H1 (cell line): ENCODE results near the gene SLC15A3. TPM values are rescaled to one million over a fixed set of nuclear protein-coding genes. Genes with fewer than 3 reads are reported as not detected.

ENCODE experiments used
- CTCF ChIA-PET: fragments of 300-600 bp; sonication (Branson Sonifier 250); formaldehyde crosslinking; loops from one replicate; lab custom pipeline; 2021; ENCODE audit not compliant: partially characterized antibody; lab: Charles Lee
- POLR2A ChIA-PET: fragments of 300-600 bp; sonication (Branson Sonifier 250); formaldehyde crosslinking; loops from one replicate; lab custom pipeline; 2021; ENCODE audit warnings: inconsistent platforms; ENCODE audit not compliant: partially characterized antibody; lab: Charles Lee
- DNase-seq, 2 experiments: peaks; one replicate each; pipeline versions ENCODE4 v3.0.0 to v3.0.0-alpha.2; 2010 to 2022; ENCODE audit warnings: low spot score in 2 of 2, low read depth in 1 of 2, mixed read lengths in 1 of 2
- FAIRE-seq: peaks from 2 replicates; lab custom pipeline; 2011; peaks lifted over from hg19 to GRCh38; lab: Jason Lieb, UNC
- H2AFZ ChIP-seq: 2 replicates; pipeline ENCODE4 v1.8.1; 2012; ENCODE audit warnings: low read length, inconsistent platforms
- H2AK5ac ChIP-seq: 2 replicates; pipeline ENCODE4 v1.6.1; 2013; ENCODE audit warnings: low read depth, low read length
- H2BK120ac ChIP-seq: replicated peaks from 2 replicates; pipeline ENCODE3; 2013; ENCODE audit warnings: low read depth, low read length, inconsistent platforms
- H2BK12ac ChIP-seq: 2 replicates; pipeline ENCODE4 v1.6.1; 2013; ENCODE audit warnings: low read depth, low read length
- H2BK15ac ChIP-seq: 2 replicates; pipeline ENCODE4 v1.6.1; 2013; ENCODE audit warnings: low read length
- H2BK20ac ChIP-seq: 2 replicates; pipeline ENCODE4 v1.6.1; 2013; ENCODE audit warnings: low read length
- H2BK5ac ChIP-seq: 2 replicates; pipeline ENCODE4 v1.6.1; 2013; ENCODE audit warnings: low read depth, low read length
- H3K14ac ChIP-seq: 2 replicates; pipeline ENCODE4 v1.6.1; 2013; ENCODE audit warnings: inconsistent platforms; ENCODE audit not compliant: insufficient read length
- H3K18ac ChIP-seq: 2 replicates; pipeline ENCODE4 v1.6.1; 2013; ENCODE audit warnings: low read length; ENCODE audit errors: extremely low read depth
- H3K23ac ChIP-seq: 2 replicates; pipeline ENCODE4 v1.6.1; 2013; ENCODE audit warnings: inconsistent platforms; ENCODE audit not compliant: insufficient read length
- H3K23me2 ChIP-seq: 2 replicates; pipeline ENCODE4 v1.6.1; 2013; ENCODE audit warnings: low read depth, low read length
- H3K27ac ChIP-seq: 2 replicates; pipeline ENCODE4 v1.6.1; 2011; ENCODE audit warnings: low read depth, low read length, inconsistent platforms
- H3K27me3 ChIP-seq, 4 experiments: replicated peaks in 1 of 4; 1 replicate in 1 of 4; 2 replicates in 3 of 4; pipeline versions ENCODE4 v1.6.1 to v1.8.1; 2011 to 2013; ENCODE audit warnings: low read length in 3 of 4, mild to moderate bottlenecking in 3 of 4, inconsistent platforms in 2 of 4, mixed read lengths in 2 of 4, moderate library complexity in 1 of 4; ENCODE audit not compliant: control insufficient read depth in 3 of 4, insufficient read depth in 3 of 4; ENCODE audit errors: extremely low read depth in 1 of 4
- H3K36me3 ChIP-seq, 4 experiments: 2 replicates each; pipeline versions ENCODE4 v1.6.1 to v1.8.1; 2011 to 2013; ENCODE audit warnings: mild to moderate bottlenecking in 4 of 4, low read length in 3 of 4, moderate library complexity in 2 of 4, control low read depth in 1 of 4, inconsistent platforms in 1 of 4; ENCODE audit not compliant: insufficient read depth in 4 of 4, control insufficient read depth in 2 of 4
- H3K4ac ChIP-seq: replicated peaks from 2 replicates; pipeline ENCODE3; 2013; ENCODE audit warnings: low read length, low read depth, mixed read lengths, inconsistent platforms; ENCODE audit not compliant: insufficient read length
- H3K4me1 ChIP-seq, 4 experiments: replicated peaks in 1 of 4; 1 replicate in 1 of 4; 2 replicates in 3 of 4; pipeline versions ENCODE4 v1.6.1 to v1.8.1; 2011 to 2013; ENCODE audit warnings: low read length in 3 of 4, inconsistent platforms in 2 of 4, mixed read lengths in 1 of 4; ENCODE audit not compliant: insufficient read depth in 4 of 4, control insufficient read depth in 3 of 4
- H3K4me2 ChIP-seq, 2 experiments: 2 replicates each; pipeline versions ENCODE4 v1.6.1 to v1.8.1; 2011 to 2013; ENCODE audit warnings: low read depth in 2 of 2, low read length in 2 of 2, control low read depth in 1 of 2, inconsistent platforms in 1 of 2, mild to moderate bottlenecking in 1 of 2; ENCODE audit not compliant: insufficient read depth in 1 of 2
- H3K4me3 ChIP-seq, 4 experiments: fragments of 200-600, 300-600 bp in 1 of 4; sonication (generic), shearing (Covaris generic), sonication (Bioruptor Twin) in 1 of 4; 2 replicates each; pipeline versions ENCODE4 v1.5.1 to v1.8.1; 2011 to 2016; ENCODE audit warnings: low read length in 4 of 4, low read depth in 3 of 4, control low read depth in 2 of 4, inconsistent platforms in 2 of 4, mild to moderate bottlenecking in 2 of 4, mixed read lengths in 1 of 4, moderate library complexity in 1 of 4; ENCODE audit not compliant: insufficient read depth in 2 of 4; ENCODE audit errors: extremely low read depth in 1 of 4
- H3K56ac ChIP-seq: replicated peaks from 2 replicates; pipeline ENCODE3; 2013; ENCODE audit warnings: low read depth, mild to moderate bottlenecking, mixed read lengths, low read length, inconsistent platforms; ENCODE audit not compliant: insufficient read length
- H3K79me1 ChIP-seq: 2 replicates; pipeline ENCODE4 v1.6.1; 2013; ENCODE audit warnings: low read depth, low read length, control low read depth
- H3K79me2 ChIP-seq, 2 experiments: 2 replicates each; pipeline versions ENCODE4 v1.6.1 to v1.8.1; 2012 to 2013; ENCODE audit warnings: low read length in 2 of 2, mild to moderate bottlenecking in 2 of 2, inconsistent platforms in 1 of 2; ENCODE audit not compliant: insufficient read depth in 2 of 2, control insufficient read depth in 1 of 2
- H3K9ac ChIP-seq, 4 experiments: replicated peaks in 1 of 4; 1 replicate in 1 of 4; 2 replicates in 3 of 4; pipeline versions ENCODE4 v1.6.1 to v1.8.1; 2011 to 2013; ENCODE audit warnings: low read depth in 3 of 4, low read length in 3 of 4, control low read depth in 2 of 4, mild to moderate bottlenecking in 2 of 4, moderate library complexity in 2 of 4, inconsistent platforms in 1 of 4; ENCODE audit errors: extremely low read depth in 1 of 4
- H3K9me3 ChIP-seq, 2 experiments: 2 replicates each; pipeline versions ENCODE4 v1.6.1 to v1.8.1; 2012 to 2013; ENCODE audit warnings: mild to moderate bottlenecking in 2 of 2, moderate library complexity in 2 of 2, control low read depth in 1 of 2, inconsistent platforms in 1 of 2, low read depth in 1 of 2, low read length in 1 of 2, mixed read lengths in 1 of 2; ENCODE audit not compliant: insufficient read depth in 2 of 2
- H4K20me1 ChIP-seq, 2 experiments: replicated peaks in 1 of 2; 2 replicates each; pipeline versions ENCODE3 to v1.8.1; 2011 to 2013; ENCODE audit warnings: inconsistent platforms in 2 of 2, low read length in 2 of 2, mild to moderate bottlenecking in 1 of 2; ENCODE audit not compliant: insufficient read depth in 2 of 2, control insufficient read depth in 1 of 2
- H4K5ac ChIP-seq: 2 replicates; pipeline ENCODE4 v1.6.1; 2013; ENCODE audit warnings: low read length, low read depth, mixed read lengths, inconsistent platforms; ENCODE audit not compliant: insufficient read length
- H4K8ac ChIP-seq: 2 replicates; pipeline ENCODE4 v1.8.0; 2013; ENCODE audit warnings: mild to moderate bottlenecking, moderate library complexity, low read length, inconsistent platforms; ENCODE audit not compliant: insufficient read depth; ENCODE audit errors: extremely low read depth
- H4K91ac ChIP-seq: replicated peaks from 2 replicates; pipeline ENCODE3; 2013; ENCODE audit warnings: low read length, mixed read lengths, inconsistent platforms; ENCODE audit not compliant: insufficient read length
- KDM1A ChIP-seq: fragments of 200-600, 300-600 bp; sonication (generic); IDR thresholded peaks from 2 replicates; pipeline ENCODE4 v1.7.1; 2016; ENCODE audit warnings: mild to moderate bottlenecking, low read length, borderline replicate concordance
- NANOG ChIP-seq: IDR thresholded peaks from 2 replicates; pipeline ENCODE4 v1.6.1; 2011; ENCODE audit warnings: low read length, low read depth, mild to moderate bottlenecking, inconsistent platforms; ENCODE audit not compliant: insufficient read depth, poor library complexity, severe bottlenecking
- PHF8 ChIP-seq: fragments of 200-600 bp; sonication (generic); conservative IDR thresholded peaks from 2 replicates; pipeline ENCODE4 v1.7.1; 2012; ENCODE audit warnings: low read depth, mild to moderate bottlenecking, inconsistent platforms, low read length, moderate library complexity
- RAD21 ChIP-seq, 2 experiments: IDR thresholded peaks in 1 of 2; conservative IDR thresholded peaks in 1 of 2; 2 replicates each; pipeline ENCODE4 v1.6.1; 2011; ENCODE audit warnings: low read depth in 2 of 2, low read length in 2 of 2, improper control_type of control experiment in 1 of 2, inconsistent platforms in 1 of 2, mild to moderate bottlenecking in 1 of 2, moderate library complexity in 1 of 2
- SP2 ChIP-seq: IDR thresholded peaks from 2 replicates; pipeline ENCODE4 v1.6.1; 2012; ENCODE audit warnings: mild to moderate bottlenecking, low read length, inconsistent platforms
- SP4 ChIP-seq: IDR thresholded peaks from 2 replicates; pipeline ENCODE4 v1.6.1; 2012; ENCODE audit warnings: low read length, inconsistent platforms
- SRF ChIP-seq: IDR thresholded peaks from 2 replicates; pipeline ENCODE4 v1.6.1; 2011; ENCODE audit warnings: mild to moderate bottlenecking, low read depth, low read length, moderate library complexity
- TAF7 ChIP-seq: optimal IDR thresholded peaks from 2 replicates; pipeline ENCODE3; 2011; ENCODE audit warnings: low read depth, mild to moderate bottlenecking, inconsistent platforms, low read length, moderate library complexity, borderline replicate concordance
- TCF12 ChIP-seq: IDR thresholded peaks from 2 replicates; pipeline ENCODE4 v1.6.1; 2011; ENCODE audit warnings: low read depth, mild to moderate bottlenecking, low read length
- TEAD4 ChIP-seq: IDR thresholded peaks from 2 replicates; pipeline ENCODE4 v1.6.1; 2012; ENCODE audit warnings: low read depth, low read length, inconsistent platforms, mixed read lengths
- YY1 ChIP-seq: IDR thresholded peaks from 2 replicates; pipeline ENCODE4 v1.6.1; 2011; ENCODE audit warnings: low read depth, mild to moderate bottlenecking, low read length
- ZNF274 ChIP-seq: IDR thresholded peaks from 2 replicates; pipeline ENCODE4 v1.7.0; 2012; ENCODE audit warnings: low read length, borderline replicate concordance; ENCODE audit errors: extremely low read depth
- WGBS, 2 experiments: shearing (Covaris generic) in 1 of 2; methylation state at CpG; one replicate each; pipeline versions ENCODE4 v1.1.6 to v1.1.7; 2013 to 2015; ENCODE audit warnings: low lambda C conversion rate in 2 of 2, mixed read lengths in 2 of 2, inconsistent platforms in 1 of 2, low coverage in 1 of 2, missing lambda C conversion rate in 1 of 2; ENCODE audit not compliant: insufficient replicate concordance in 2 of 2, insufficient coverage in 1 of 2, insufficient read length in 1 of 2; ENCODE audit errors: extremely low coverage in 1 of 2, missing lambda C conversion rate in 1 of 2; 5-methylcytosine and 5-hydroxymethylcytosine counted together
- polyA plus RNA-seq, 7 experiments: library from polyadenylated mRNA; depleted of rRNA in 3 of 7; stranded (reverse) in 5 of 7; unstranded in 2 of 7; fragments of >200 nt in 5 of 7; fragments of 200-250 nt in 2 of 7; gene quantifications; 1 replicate in 5 of 7; 2 replicates in 1 of 7; 4 replicates in 1 of 7; pipeline versions ENCODE4 v1.2.1 to v1.2.3, GENCODE V29; 2011 to 2013; ENCODE audit warnings: missing spikeins in 2 of 7, mixed read lengths in 2 of 7
- total RNA-seq: library from RNA; stranded (reverse); fragmentation: NEBNext Ultra II Directional; extraction: Animal tissue kit (Norgen Biotek cat#: 25700); gene quantifications from 2 replicates; pipeline ENCODE4 v1.2.1, GENCODE V29; 2021

SLC15A3 gene
- total and polyA plus RNA-seq, 2 of the 8 experiments (the other 6 are each of a cell fraction or from before 2014, with no cell fraction given), result 25.8 to 31.0 TPM

GRCh38 chr11:60923800-60924109, 28.2 kb downstream of the SLC15A3 start:
- no peak overlapping the region for H2BK20ac ChIP-seq
- peaks cover 11% of the 10 kb centered on the region for H3K79me1 ChIP-seq
- no peak overlapping the region for H3K27ac ChIP-seq
- H3K23me2 ChIP-seq, result peaks cover 11% of the 10 kb centered on the region; the same call in 1 of the 2 replicates
- H3K56ac ChIP-seq, result no peak overlapping the region
- peak overlapping the region in 3 of 4 experiments; percentile 70 to 95 (median 82); a peak in 7 of 8 replicates for H3K4me3 ChIP-seq
- no peak for DNase-seq
- no peak overlapping the region for H3K9ac ChIP-seq
- peaks cover 9 to 16% of the 10 kb centered on the region in 2 experiments for H4K20me1 ChIP-seq
- H4K8ac ChIP-seq, result peak overlapping the region; percentile 71
- H2BK12ac ChIP-seq, result peak overlapping the region; percentile 43; the same call in 1 of the 2 replicates
- H2AFZ ChIP-seq, result peak overlapping the region; percentile 61; the same call in 1 of the 2 replicates
- H3K14ac ChIP-seq, result no peak overlapping the region
- ChIA-PET CTCF (interaction anchor here (0.8 to 1.7 kb wide), 5 partner anchors 8 to 93 kb away, joined by 3 to 7 read pairs (median 4); no protein-coding TSS in a partner anchor), POLR2A (interaction anchor here (0.7 to 5.7 kb wide), 6 partner anchors 10 to 33 kb away, joined by 3 to 26 read pairs (median 4); partner anchors contain the start of gene TMEM109)
- no peaks in the 10 kb centered on the region for H3K9me3 ChIP-seq
- no peak for FAIRE-seq
- peaks cover 5 to 14% (median 5%) of the 10 kb centered on the region in 4 experiments; a peak in 6 of 7 replicates for H3K4me1 ChIP-seq
- peaks cover 0 to 5% of the 10 kb centered on the region in 2 experiments; a peak in 1 of 4 replicates for H3K79me2 ChIP-seq
- H3K4me2 ChIP-seq, result peak overlapping the region; percentile 68 to 91
- TF ChIP-seq SP2, result no peak
- no peak for TF ChIP-seq SRF
- TF ChIP-seq KDM1A, result no peak
- no peak for TF ChIP-seq SP4
- TF ChIP-seq NANOG, result no peak
- no peak for TF ChIP-seq YY1
- TF ChIP-seq TEAD4, result no peak
- TF ChIP-seq RAD21 (IDR thresholded peaks at IDR 0.05 in 1 of 2, conservative IDR thresholded peaks at IDR 0.05 in 1 of 2; ENCODE audit: low read depth in 2 of 2, low read length in 2 of 2), result no peak
- no peak for TF ChIP-seq TAF7
- TF ChIP-seq TCF12, result no peak
- TF ChIP-seq ZNF274, result no peak
- no peak for TF ChIP-seq PHF8
- H2BK5ac ChIP-seq, result 0 out of 2 replicates have a peak overlapping the region, but pooled peaks have one; percentile 44
- no peak overlapping the region for H4K5ac ChIP-seq
- H3K18ac ChIP-seq, result peak overlapping the region; percentile 73; the same call in 1 of the 2 replicates
- no peak overlapping the region for H3K23ac ChIP-seq
- H2BK15ac ChIP-seq, result peak overlapping the region; percentile 6; the same call in 1 of the 2 replicates
- WGBS, 2 experiments, result 63% methylated on average over 6 of the region's 6 CpGs; no CpG with 5 or more reads in 1 of the 2 experiments
- H4K91ac ChIP-seq, result peak overlapping the region; percentile 4
- H3K36me3 ChIP-seq, result peaks cover 5 to 23% (median 12%) of the 10 kb centered on the region in 4 experiments; a peak in 7 of 8 replicates
- H2AK5ac ChIP-seq, result no peak overlapping the region
- H3K4ac ChIP-seq, result no peak overlapping the region
- peaks cover 0 to 3% (median 0%) of the 10 kb centered on the region in 4 experiments; a peak in 1 of 7 replicates for H3K27me3 ChIP-seq
- no peak overlapping the region for H2BK120ac ChIP-seq
